IMR-90 (cell line): ENCODE measurements around the gene DIP2B.

Experiments used
- CEBPB ChIP-seq: IDR thresholded peaks from 2 replicates; pipeline ENCODE4 v1.6.1; 2012; ENCODE audit warnings: low read depth, low read length, improper control_type of control experiment
- CHD1 ChIP-seq: IDR thresholded peaks from 2 replicates; pipeline ENCODE4 v1.6.1; 2012; ENCODE audit warnings: low read depth, low read length, improper control_type of control experiment
- FOS ChIP-seq: fragments of 150-350 bp; IDR thresholded peaks from 2 replicates; pipeline ENCODE4 v1.6.1; 2016; ENCODE audit warnings: low read depth, low read length
- MAFK ChIP-seq: IDR thresholded peaks from 2 replicates; pipeline ENCODE4 v1.6.1; 2012; ENCODE audit warnings: low read depth, low read length, improper control_type of control experiment
- MXI1 ChIP-seq: IDR thresholded peaks from 2 replicates; pipeline ENCODE4 v1.6.1; 2012; ENCODE audit warnings: low read depth, mild to moderate bottlenecking, low read length, moderate library complexity, borderline replicate concordance
- POLR2A ChIP-seq: IDR thresholded peaks from 2 replicates; pipeline ENCODE4 v1.6.1; 2012; ENCODE audit warnings: mild to moderate bottlenecking, low read depth, low read length
- RAD21 ChIP-seq: IDR thresholded peaks from 2 replicates; pipeline ENCODE4 v1.6.1; 2012; ENCODE audit warnings: low read length, improper control_type of control experiment
- RCOR1 ChIP-seq: IDR thresholded peaks from 2 replicates; pipeline ENCODE4 v1.6.1; 2012; ENCODE audit warnings: mild to moderate bottlenecking, low read length, improper control_type of control experiment; ENCODE audit not compliant: insufficient replicate concordance
- RFX5 ChIP-seq: IDR thresholded peaks from 2 replicates; pipeline ENCODE4 v1.8.0; 2012; ENCODE audit warnings: low read depth, mild to moderate bottlenecking, low read length, moderate library complexity
- SMC3 ChIP-seq: fragments of 150-350 bp; IDR thresholded peaks from 2 replicates; pipeline ENCODE4 v1.6.1; 2016; ENCODE audit warnings: low read depth, mild to moderate bottlenecking, antibody characterized with exemption, low read length, moderate library complexity
- TF ChIP-seq, protein P1 (sequence below): conservative IDR thresholded peaks from 2 replicates; pipeline ENCODE4 v1.5.1; 2012; ENCODE audit warnings: mild to moderate bottlenecking, low read depth, low read length, improper control_type of control experiment
- TF ChIP-seq, protein P2 (sequence below): fragments of 150-350 bp; IDR thresholded peaks from 2 replicates; pipeline ENCODE4 v1.6.1; 2017; ENCODE audit warnings: mild to moderate bottlenecking, antibody characterized with exemption, low read length, low read depth

DNA sequence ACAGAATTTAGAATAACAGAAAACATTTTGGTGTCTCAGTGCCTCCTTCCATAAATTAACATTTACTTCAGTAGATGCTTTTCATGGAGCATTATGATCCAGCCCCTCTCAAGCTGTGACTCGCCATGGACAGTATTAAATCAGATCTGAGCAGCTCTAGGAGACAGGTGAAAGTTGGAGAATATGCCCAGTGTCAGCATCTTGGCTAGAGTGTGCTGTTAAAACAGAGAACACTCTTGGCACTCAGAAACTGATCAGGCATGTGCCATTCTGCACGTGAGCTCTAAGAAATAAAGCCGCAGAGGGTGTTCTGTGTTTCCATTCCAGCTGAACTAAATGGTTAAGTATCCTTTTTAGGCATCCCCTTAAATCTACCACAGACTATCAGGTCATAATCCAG is 68.0 kb downstream of the DIP2B start:
- TF ChIP-seq, protein P1, sequence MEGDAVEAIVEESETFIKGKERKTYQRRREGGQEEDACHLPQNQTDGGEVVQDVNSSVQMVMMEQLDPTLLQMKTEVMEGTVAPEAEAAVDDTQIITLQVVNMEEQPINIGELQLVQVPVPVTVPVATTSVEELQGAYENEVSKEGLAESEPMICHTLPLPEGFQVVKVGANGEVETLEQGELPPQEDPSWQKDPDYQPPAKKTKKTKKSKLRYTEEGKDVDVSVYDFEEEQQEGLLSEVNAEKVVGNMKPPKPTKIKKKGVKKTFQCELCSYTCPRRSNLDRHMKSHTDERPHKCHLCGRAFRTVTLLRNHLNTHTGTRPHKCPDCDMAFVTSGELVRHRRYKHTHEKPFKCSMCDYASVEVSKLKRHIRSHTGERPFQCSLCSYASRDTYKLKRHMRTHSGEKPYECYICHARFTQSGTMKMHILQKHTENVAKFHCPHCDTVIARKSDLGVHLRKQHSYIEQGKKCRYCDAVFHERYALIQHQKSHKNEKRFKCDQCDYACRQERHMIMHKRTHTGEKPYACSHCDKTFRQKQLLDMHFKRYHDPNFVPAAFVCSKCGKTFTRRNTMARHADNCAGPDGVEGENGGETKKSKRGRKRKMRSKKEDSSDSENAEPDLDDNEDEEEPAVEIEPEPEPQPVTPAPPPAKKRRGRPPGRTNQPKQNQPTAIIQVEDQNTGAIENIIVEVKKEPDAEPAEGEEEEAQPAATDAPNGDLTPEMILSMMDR, result no peak
- TF ChIP-seq POLR2A, result no peak
- no peak for TF ChIP-seq RCOR1
- TF ChIP-seq SMC3, result no peak
- TF ChIP-seq CHD1, result no peak
- no peak for TF ChIP-seq CEBPB
- no peak for TF ChIP-seq MAFK
- TF ChIP-seq MXI1, result no peak
- TF ChIP-seq, protein P2, sequence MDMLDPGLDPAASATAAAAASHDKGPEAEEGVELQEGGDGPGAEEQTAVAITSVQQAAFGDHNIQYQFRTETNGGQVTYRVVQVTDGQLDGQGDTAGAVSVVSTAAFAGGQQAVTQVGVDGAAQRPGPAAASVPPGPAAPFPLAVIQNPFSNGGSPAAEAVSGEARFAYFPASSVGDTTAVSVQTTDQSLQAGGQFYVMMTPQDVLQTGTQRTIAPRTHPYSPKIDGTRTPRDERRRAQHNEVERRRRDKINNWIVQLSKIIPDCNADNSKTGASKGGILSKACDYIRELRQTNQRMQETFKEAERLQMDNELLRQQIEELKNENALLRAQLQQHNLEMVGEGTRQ, result no peak
- TF ChIP-seq RAD21, result no peak
- TF ChIP-seq RFX5, result no peak
- no peak for TF ChIP-seq FOS
